GM19463 (cell line): ENCODE measurements around the gene PRCC.
A peak's percentile ranks its signal among the peaks of the same experiment; 100 is the strongest.

Source experiments
- ATAC-seq: cut with Tn5 transposase; IDR thresholded peaks from one replicate; pipeline ENCODE4 v1.9.1; 2021; ENCODE audit warnings: mild to moderate bottlenecking, moderate library complexity; ENCODE audit not compliant: unreplicated experiment

The PRCC gene

GRCh38 chr1:156813298-156813697 lies 46.0 kb downstream of the PRCC start:
- ATAC-seq: no peak

GRCh38 chr1:156813750-156814570 lies 46.6 kb downstream of the PRCC start:
- peak; percentile 58 for ATAC-seq

GRCh38 chr1:156814571-156815260 lies 47.4 kb downstream of the PRCC start:
- ATAC-seq: no peak

GRCh38 chr1:156815307-156815826 lies 48.0 kb downstream of the PRCC start:
- no peak for ATAC-seq

- no peak for ATAC-seq
Measured at GRCh38 chr1:156815961-156816422, 48.7 kb downstream of the PRCC start.

GRCh38 chr1:156816561-156817328 lies 49.4 kb downstream of the PRCC start, which contains the start of gene SH2D2A:
SH2D2A (minus strand) TSS chr1:156816848; CDS start chr1:156816708, 140 bp downstream.
- ATAC-seq: peak; percentile 80

- ATAC-seq: no peak
Measured at GRCh38 chr1:156821801-156822200, 54.5 kb downstream of the PRCC start.

GRCh38 chr1:156822680-156823079 lies 55.3 kb downstream of the PRCC start:
- ATAC-seq: no peak

- no peak for ATAC-seq
Measured at GRCh38 chr1:156823210-156823790, 56.0 kb downstream of the PRCC start.

- no peak for ATAC-seq
Measured at GRCh38 chr1:156826630-156827029, 59.3 kb downstream of the PRCC start.

GRCh38 chr1:156828400-156829124 lies 61.2 kb downstream of the PRCC start:
- no peak for ATAC-seq

- no peak for ATAC-seq
Measured at GRCh38 chr1:156832434-156832833, 65.1 kb downstream of the PRCC start.

- ATAC-seq: no peak
Measured at GRCh38 chr1:156833603-156834002, 66.3 kb downstream of the PRCC start.

- ATAC-seq: no peak
Measured at GRCh38 chr1:156834322-156834721, 67.0 kb downstream of the PRCC start.

- ATAC-seq: peak; percentile 79
Measured at GRCh38 chr1:156836041-156836654, 68.8 kb downstream of the PRCC start.

- ATAC-seq: no peak
Measured at GRCh38 chr1:156836892-156837291, 69.6 kb downstream of the PRCC start.

GRCh38 chr1:156838972-156839371 lies 71.6 kb downstream of the PRCC start:
- no peak for ATAC-seq

GRCh38 chr1:156839426-156840109 lies 72.2 kb downstream of the PRCC start:
- ATAC-seq: no peak
